HepG2 (cell line): ENCODE results near the gene STOML1. TPM values are rescaled to one million over a fixed set of nuclear protein-coding genes. Genes with fewer than 3 reads are reported as not detected.

Source experiments
- CEBPB ChIP-seq: IDR thresholded peaks from 2 replicates; pipeline ENCODE4 v1.6.1; 2011; ENCODE audit warnings: low read depth, low read length, improper control_type of control experiment, borderline replicate concordance
- FOXA1 ChIP-seq, 2 experiments: fragments of 450-650 bp in 1 of 2; sonication (generic) in 1 of 2; formaldehyde crosslinking in 1 of 2; IDR thresholded peaks; 2 replicates each; pipeline versions ENCODE4 v1.4.0 to v1.6.1; 2016 to 2020; ENCODE audit warnings: missing genetic modification reagents in 1 of 2
- HES4 ChIP-seq: sonication (generic); formaldehyde crosslinking; IDR thresholded peaks from 2 replicates; pipeline ENCODE4 v1.9.0; 2021; ENCODE audit warnings: mild to moderate bottlenecking, missing genetic modification reagents, borderline replicate concordance
- HNF4A ChIP-seq: sonication (generic); formaldehyde crosslinking; IDR thresholded peaks from 2 replicates; pipeline ENCODE4 v1.4.0; 2020; ENCODE audit warnings: missing genetic modification reagents
- HOXA3 ChIP-seq: sonication (generic); formaldehyde crosslinking; IDR thresholded peaks from 2 replicates; pipeline ENCODE4 v1.5.0; 2020; ENCODE audit warnings: missing genetic modification reagents
- KDM5A ChIP-seq: fragments of 200-600 bp; sonication (generic); IDR thresholded peaks from 2 replicates; pipeline ENCODE4 v1.7.0; 2018; ENCODE audit warnings: antibody characterized with exemption, mild to moderate bottlenecking, low read length, borderline replicate concordance
- KDM5B ChIP-seq: sonication (generic); formaldehyde crosslinking; IDR thresholded peaks from 2 replicates; pipeline ENCODE4 v1.4.0; 2020; ENCODE audit warnings: missing genetic modification reagents, mild to moderate bottlenecking, borderline replicate concordance
- KLF15 ChIP-seq: sonication (generic); formaldehyde crosslinking; IDR thresholded peaks from 2 replicates; pipeline ENCODE4 v1.8.1; 2023; ENCODE audit warnings: borderline replicate concordance, mild to moderate bottlenecking, inconsistent platforms, missing genetic modification reagents, mixed read lengths
- MIXL1 ChIP-seq: IDR thresholded peaks from 2 replicates; pipeline ENCODE4 v1.6.1; 2016
- NR2F2 ChIP-seq: IDR thresholded peaks from 2 replicates; pipeline ENCODE4 v1.6.1; 2012; ENCODE audit warnings: low read depth, inconsistent platforms, borderline replicate concordance
- RFX3 ChIP-seq: IDR thresholded peaks from 2 replicates; pipeline ENCODE4 v1.6.1; 2016; ENCODE audit warnings: missing biosample characterization, missing genetic modification reagents
- SRF ChIP-seq: IDR thresholded peaks from 2 replicates; pipeline ENCODE4 v1.6.1; 2011; ENCODE audit warnings: mild to moderate bottlenecking, low read depth, low read length, moderate library complexity
- TEAD2 ChIP-seq: sonication (generic); formaldehyde crosslinking; IDR thresholded peaks from 2 replicates; pipeline ENCODE4 v1.9.0; 2021; ENCODE audit warnings: missing genetic modification reagents
- YEATS4 ChIP-seq: sonication (generic); formaldehyde crosslinking; IDR thresholded peaks from 2 replicates; pipeline ENCODE4 v1.4.0; 2020; ENCODE audit warnings: missing genetic modification reagents, borderline replicate concordance
- YY1 ChIP-seq: IDR thresholded peaks from 2 replicates; pipeline ENCODE4 v1.6.1; 2011; ENCODE audit warnings: low read length, low read depth, moderate library complexity, mild to moderate bottlenecking; ENCODE audit not compliant: insufficient read depth, insufficient replicate concordance
- ZBTB21 ChIP-seq: sonication (generic); formaldehyde crosslinking; IDR thresholded peaks from 2 replicates; pipeline ENCODE4 v1.4.0; 2020; ENCODE audit warnings: missing genetic modification reagents
- ZMYM4 ChIP-seq: sonication (generic); formaldehyde crosslinking; IDR thresholded peaks from 2 replicates; pipeline ENCODE4 v1.8.1; 2023; ENCODE audit warnings: mild to moderate bottlenecking, missing genetic modification reagents
- ZNF12 ChIP-seq: sonication (generic); formaldehyde crosslinking; IDR thresholded peaks from 2 replicates; pipeline ENCODE4 v1.5.0; 2020; ENCODE audit warnings: missing genetic modification reagents
- ZNF121 ChIP-seq: sonication (generic); formaldehyde crosslinking; IDR thresholded peaks from 2 replicates; pipeline ENCODE4 v1.5.0; 2020; ENCODE audit warnings: mild to moderate bottlenecking, missing genetic modification reagents
- ZNF274 ChIP-seq: sonication (generic); formaldehyde crosslinking; IDR thresholded peaks from 2 replicates; pipeline ENCODE4 v1.5.1; 2020; ENCODE audit warnings: mild to moderate bottlenecking, missing genetic modification reagents
- ZNF431 ChIP-seq: sonication (generic); formaldehyde crosslinking; IDR thresholded peaks from 2 replicates; pipeline ENCODE4 v1.9.0; 2022; ENCODE audit warnings: missing genetic modification reagents, low read depth, mild to moderate bottlenecking, borderline replicate concordance
- ZNF441 ChIP-seq: sonication (generic); formaldehyde crosslinking; IDR thresholded peaks from 2 replicates; pipeline ENCODE4 v1.7.0; 2021; ENCODE audit warnings: missing genetic modification reagents, borderline replicate concordance
- ZNF724P ChIP-seq: sonication (generic); formaldehyde crosslinking; IDR thresholded peaks from 2 replicates; pipeline ENCODE4 v1.8.0; 2022; ENCODE audit warnings: missing genetic modification reagents, borderline replicate concordance
- polyA plus RNA-seq, 8 experiments: library from polyadenylated mRNA; depleted of rRNA in 3 of 8; stranded (reverse) in 7 of 8; unstranded in 1 of 8; fragments of >200 nt; fragmentation: Illumina TruSeq in 4 of 8; extraction: Trizol in 4 of 8; gene quantifications; 2 replicates each; pipeline versions ENCODE4 v1.2.1 to v1.2.3, GENCODE V29; 2011 to 2016; ENCODE audit warnings: low read depth in 4 of 8, missing spikeins in 1 of 8, mixed read lengths in 1 of 8; ENCODE audit not compliant: insufficient read depth in 1 of 8
- total RNA-seq, 5 experiments: library from RNA; depleted of rRNA; stranded (reverse); fragments of >200 nt; fragmentation: Illumina TruSeq; extraction: Trizol; gene quantifications; 2 replicates each; pipeline ENCODE4 v1.2.3, GENCODE V29; 2016; ENCODE audit warnings: low read depth in 1 of 5
- TF ChIP-seq, protein P1 (sequence below): sonication (generic); formaldehyde crosslinking; IDR thresholded peaks from 2 replicates; pipeline ENCODE4 v1.8.0; 2022; ENCODE audit warnings: mild to moderate bottlenecking, missing genetic modification reagents, moderate library complexity
- TF ChIP-seq, protein P2 (sequence below): sonication (generic); formaldehyde crosslinking; conservative IDR thresholded peaks from 2 replicates; pipeline ENCODE4 v1.4.0; 2020; ENCODE audit warnings: missing genetic modification reagents
- TF ChIP-seq, protein P3 (sequence below): sonication (generic); formaldehyde crosslinking; conservative IDR thresholded peaks from 2 replicates; pipeline ENCODE4 v1.4.0; 2020; ENCODE audit warnings: mild to moderate bottlenecking, missing genetic modification reagents, moderate library complexity

STOML1 gene
- total and polyA plus RNA-seq, 2 of the 13 experiments (the other 11 are each of a cell fraction or from before 2014, with no cell fraction given), result 3.5 to 3.7 TPM

DNA sequence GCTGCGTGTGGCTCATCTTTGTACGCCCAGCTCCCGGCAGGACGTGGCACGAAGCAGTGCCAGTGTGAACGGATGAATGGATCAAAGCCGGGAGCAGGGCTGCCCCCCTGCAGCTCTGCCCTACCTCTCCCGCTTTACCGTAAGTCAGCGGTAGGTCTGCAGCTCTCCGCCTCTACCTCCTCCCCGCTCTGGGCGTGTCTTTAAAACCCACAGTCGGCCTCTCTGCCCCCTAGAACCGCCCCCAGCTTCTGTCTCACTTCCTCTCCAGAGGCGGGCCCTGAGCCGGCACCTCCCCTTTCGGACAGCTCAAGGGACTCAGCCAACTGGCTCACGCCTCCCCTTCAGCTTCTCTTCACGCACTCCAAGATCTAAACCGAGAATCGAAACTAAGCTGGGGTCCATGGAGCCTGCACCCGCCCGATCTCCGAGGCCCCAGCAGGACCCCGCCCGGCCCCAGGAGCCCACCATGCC, 2.4 kb upstream of the STOML1 start, which contains the start of gene PML (continued):
- no peak for TF ChIP-seq TEAD2 (CRISPR knock-in tag)
- no peak for TF ChIP-seq MIXL1
- no peak for TF ChIP-seq RFX3
- TF ChIP-seq HES4 (CRISPR knock-in tag), result no peak
- no peak for TF ChIP-seq FOXA1 (IDR thresholded peaks at IDR 0.05)
- TF ChIP-seq FOXA1 (CRISPR knock-in tag; IDR thresholded peaks at IDR 0.05), result no peak
- TF ChIP-seq ZNF441 (CRISPR knock-in tag), result no peak
- TF ChIP-seq NR2F2, result no peak
- TF ChIP-seq ZNF12 (CRISPR knock-in tag), result no peak
- peak; percentile 25; the same call in 1 of the 2 replicates for TF ChIP-seq HOXA3 (CRISPR knock-in tag)
- no peak for TF ChIP-seq ZBTB21 (CRISPR knock-in tag)
- no peak for TF ChIP-seq SRF
- TF ChIP-seq, protein P1, sequence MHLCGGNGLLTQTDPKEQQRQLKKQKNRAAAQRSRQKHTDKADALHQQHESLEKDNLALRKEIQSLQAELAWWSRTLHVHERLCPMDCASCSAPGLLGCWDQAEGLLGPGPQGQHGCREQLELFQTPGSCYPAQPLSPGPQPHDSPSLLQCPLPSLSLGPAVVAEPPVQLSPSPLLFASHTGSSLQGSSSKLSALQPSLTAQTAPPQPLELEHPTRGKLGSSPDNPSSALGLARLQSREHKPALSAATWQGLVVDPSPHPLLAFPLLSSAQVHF (CRISPR knock-in tag), result no peak
- TF ChIP-seq CEBPB, result no peak
- peak; percentile 10 for TF ChIP-seq YY1
- no peak for TF ChIP-seq KDM5B (CRISPR knock-in tag)
- no peak for TF ChIP-seq ZNF274 (CRISPR knock-in tag)
- TF ChIP-seq, protein P2, sequence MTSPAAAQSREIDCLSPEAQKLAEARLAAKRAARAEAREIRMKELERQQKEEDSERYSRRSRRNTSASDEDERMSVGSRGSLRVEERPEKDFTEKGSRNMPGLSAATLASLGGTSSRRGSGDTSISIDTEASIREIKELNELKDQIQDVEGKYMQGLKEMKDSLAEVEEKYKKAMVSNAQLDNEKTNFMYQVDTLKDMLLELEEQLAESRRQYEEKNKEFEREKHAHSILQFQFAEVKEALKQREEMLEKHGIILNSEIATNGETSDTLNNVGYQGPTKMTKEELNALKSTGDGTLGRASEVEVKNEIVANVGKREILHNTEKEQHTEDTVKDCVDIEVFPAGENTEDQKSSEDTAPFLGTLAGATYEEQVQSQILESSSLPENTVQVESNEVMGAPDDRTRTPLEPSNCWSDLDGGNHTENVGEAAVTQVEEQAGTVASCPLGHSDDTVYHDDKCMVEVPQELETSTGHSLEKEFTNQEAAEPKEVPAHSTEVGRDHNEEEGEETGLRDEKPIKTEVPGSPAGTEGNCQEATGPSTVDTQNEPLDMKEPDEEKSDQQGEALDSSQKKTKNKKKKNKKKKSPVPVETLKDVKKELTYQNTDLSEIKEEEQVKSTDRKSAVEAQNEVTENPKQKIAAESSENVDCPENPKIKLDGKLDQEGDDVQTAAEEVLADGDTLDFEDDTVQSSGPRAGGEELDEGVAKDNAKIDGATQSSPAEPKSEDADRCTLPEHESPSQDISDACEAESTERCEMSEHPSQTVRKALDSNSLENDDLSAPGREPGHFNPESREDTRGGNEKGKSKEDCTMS (CRISPR knock-in tag), result no peak
- peak; percentile 37; the same call in 1 of the 2 replicates for TF ChIP-seq KDM5A
- TF ChIP-seq ZMYM4 (CRISPR knock-in tag), result peak; percentile 40
- TF ChIP-seq KLF15 (CRISPR knock-in tag), result no peak
- no peak for TF ChIP-seq ZNF724P (CRISPR knock-in tag)
- TF ChIP-seq HNF4A (CRISPR knock-in tag), result no peak
- TF ChIP-seq, protein P3, sequence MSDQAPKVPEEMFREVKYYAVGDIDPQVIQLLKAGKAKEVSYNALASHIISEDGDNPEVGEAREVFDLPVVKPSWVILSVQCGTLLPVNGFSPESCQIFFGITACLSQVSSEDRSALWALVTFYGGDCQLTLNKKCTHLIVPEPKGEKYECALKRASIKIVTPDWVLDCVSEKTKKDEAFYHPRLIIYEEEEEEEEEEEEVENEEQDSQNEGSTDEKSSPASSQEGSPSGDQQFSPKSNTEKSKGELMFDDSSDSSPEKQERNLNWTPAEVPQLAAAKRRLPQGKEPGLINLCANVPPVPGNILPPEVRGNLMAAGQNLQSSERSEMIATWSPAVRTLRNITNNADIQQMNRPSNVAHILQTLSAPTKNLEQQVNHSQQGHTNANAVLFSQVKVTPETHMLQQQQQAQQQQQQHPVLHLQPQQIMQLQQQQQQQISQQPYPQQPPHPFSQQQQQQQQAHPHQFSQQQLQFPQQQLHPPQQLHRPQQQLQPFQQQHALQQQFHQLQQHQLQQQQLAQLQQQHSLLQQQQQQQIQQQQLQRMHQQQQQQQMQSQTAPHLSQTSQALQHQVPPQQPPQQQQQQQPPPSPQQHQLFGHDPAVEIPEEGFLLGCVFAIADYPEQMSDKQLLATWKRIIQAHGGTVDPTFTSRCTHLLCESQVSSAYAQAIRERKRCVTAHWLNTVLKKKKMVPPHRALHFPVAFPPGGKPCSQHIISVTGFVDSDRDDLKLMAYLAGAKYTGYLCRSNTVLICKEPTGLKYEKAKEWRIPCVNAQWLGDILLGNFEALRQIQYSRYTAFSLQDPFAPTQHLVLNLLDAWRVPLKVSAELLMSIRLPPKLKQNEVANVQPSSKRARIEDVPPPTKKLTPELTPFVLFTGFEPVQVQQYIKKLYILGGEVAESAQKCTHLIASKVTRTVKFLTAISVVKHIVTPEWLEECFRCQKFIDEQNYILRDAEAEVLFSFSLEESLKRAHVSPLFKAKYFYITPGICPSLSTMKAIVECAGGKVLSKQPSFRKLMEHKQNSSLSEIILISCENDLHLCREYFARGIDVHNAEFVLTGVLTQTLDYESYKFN, result no peak
- TF ChIP-seq ZNF121, result no peak
- no peak for TF ChIP-seq ZNF431
- TF ChIP-seq YEATS4, result no peak; the same call in 1 of the 2 replicates
